GM12878 (cell line): ENCODE measurements around the gene RABL3.

Source experiments
- ASH2L ChIP-seq: fragments of 300-600, 200-600 bp; sonication (generic); IDR thresholded peaks from 2 replicates; pipeline ENCODE4 v1.6.1; 2017; ENCODE audit warnings: low read depth, mild to moderate bottlenecking, borderline replicate concordance
- CTCF ChIP-seq, 3 experiments: IDR thresholded peaks in 2 of 3; conservative IDR thresholded peaks in 1 of 3; 2 replicates each; pipeline ENCODE4 v1.5.1; 2011; ENCODE audit warnings: low read depth in 3 of 3, low read length in 3 of 3, mild to moderate bottlenecking in 3 of 3, control low read depth in 2 of 3, moderate library complexity in 2 of 3, inconsistent platforms in 1 of 3, mixed read lengths in 1 of 3; ENCODE audit not compliant: control insufficient read depth in 2 of 3, insufficient read depth in 1 of 3; ENCODE audit errors: extremely low read depth in 1 of 3
- EGR1 ChIP-seq, 2 experiments: IDR thresholded peaks; 1 replicate in 1 of 2; 2 replicates in 1 of 2; pipeline ENCODE4 v1.6.1; 2011 to 2012; ENCODE audit warnings: low read depth in 2 of 2, low read length in 2 of 2, borderline replicate concordance in 1 of 2, mild to moderate bottlenecking in 1 of 2, moderate library complexity in 1 of 2
- EZH2 ChIP-seq: IDR thresholded peaks from 2 replicates; pipeline ENCODE4 v1.6.1; 2012; ENCODE audit warnings: low read depth, mild to moderate bottlenecking, control low read depth, inconsistent platforms, low read length, borderline replicate concordance; ENCODE audit not compliant: control insufficient read depth
- HDGF ChIP-seq: fragments of 450-650 bp; IDR thresholded peaks from 2 replicates; pipeline ENCODE4 v1.6.1; 2016; ENCODE audit warnings: antibody characterized with exemption
- POLR2A ChIP-seq: IDR thresholded peaks from 2 replicates; pipeline ENCODE4 v1.6.1; 2011; ENCODE audit warnings: low read depth, mild to moderate bottlenecking, low read length
- POLR2AphosphoS5 ChIP-seq: IDR thresholded peaks from 2 replicates; pipeline ENCODE4 v1.6.1; 2011; ENCODE audit warnings: mild to moderate bottlenecking, low read length, inconsistent platforms
- REST ChIP-seq: IDR thresholded peaks from 2 replicates; pipeline ENCODE4 v1.6.1; 2012; ENCODE audit warnings: mild to moderate bottlenecking, low read depth, low read length
- RFX5 ChIP-seq: IDR thresholded peaks from 2 replicates; pipeline ENCODE4 v1.6.1; 2011; ENCODE audit warnings: low read depth, low read length, improper control_type of control experiment
- TCF12 ChIP-seq: IDR thresholded peaks from 2 replicates; pipeline ENCODE4 v1.6.1; 2011; ENCODE audit warnings: low read depth, mild to moderate bottlenecking, low read length

GRCh38 chr3:120641696-120642246 lies 100.5 kb downstream of the RABL3 start:
- TF ChIP-seq TCF12: no peak
- no peak for TF ChIP-seq POLR2AphosphoS5
- no peak for TF ChIP-seq HDGF
- no peak for TF ChIP-seq POLR2A
- TF ChIP-seq CTCF (IDR thresholded peaks at IDR 0.05 in 2 of 3, conservative IDR thresholded peaks at IDR 0.05 in 1 of 3; ENCODE audit: control insufficient read depth in 2 of 3, extremely low read depth in 1 of 3, insufficient read depth in 1 of 3, low read depth in 3 of 3, low read length in 3 of 3): no peak
- TF ChIP-seq EGR1 (IDR thresholded peaks at IDR 0.05; ENCODE audit: borderline replicate concordance in 1 of 2, low read depth in 2 of 2, low read length in 2 of 2): no peak
- TF ChIP-seq ASH2L: no peak
- TF ChIP-seq RFX5: no peak
- TF ChIP-seq REST: no peak
- TF ChIP-seq EZH2: no peak
